Measurements from ENCODE around the gene TOX2.

TOX2 gene

GRCh38 chr20:43982016-43982415 lies 67.4 kb downstream of the TOX2 start:
- no peak for DNase-seq

GRCh38 chr20:43982886-43983285 lies 68.2 kb downstream of the TOX2 start:
- DNase-seq: no peak

GRCh38 chr20:43983359-43983758 lies 68.7 kb downstream of the TOX2 start:
- no peak for DNase-seq

GRCh38 chr20:43983904-43984361 lies 69.3 kb downstream of the TOX2 start:
- DNase-seq: no peak

DNA sequence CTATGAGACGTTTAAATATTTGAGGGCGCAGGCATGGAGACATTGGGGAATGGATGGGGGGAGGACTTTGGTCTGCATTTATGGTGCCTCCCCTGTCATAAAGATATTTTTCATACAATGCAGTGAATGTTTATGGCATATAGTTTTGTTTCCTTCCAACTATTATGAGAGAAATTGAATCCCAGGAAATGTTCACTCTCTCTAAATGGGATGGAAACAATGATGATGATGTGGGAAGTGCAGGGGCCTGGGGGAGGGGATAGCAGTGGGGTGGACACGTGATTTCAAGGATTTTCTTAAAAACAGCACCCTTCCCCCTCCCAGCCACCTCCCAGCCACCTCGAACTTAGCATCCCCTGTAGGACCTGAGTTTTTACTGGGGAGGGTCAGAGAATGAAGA lies 69.9 kb downstream of the TOX2 start:
- DNase-seq: no peak

GRCh38 chr20:43985121-43985520 lies 70.5 kb downstream of the TOX2 start:
- DNase-seq: no peak

DNA sequence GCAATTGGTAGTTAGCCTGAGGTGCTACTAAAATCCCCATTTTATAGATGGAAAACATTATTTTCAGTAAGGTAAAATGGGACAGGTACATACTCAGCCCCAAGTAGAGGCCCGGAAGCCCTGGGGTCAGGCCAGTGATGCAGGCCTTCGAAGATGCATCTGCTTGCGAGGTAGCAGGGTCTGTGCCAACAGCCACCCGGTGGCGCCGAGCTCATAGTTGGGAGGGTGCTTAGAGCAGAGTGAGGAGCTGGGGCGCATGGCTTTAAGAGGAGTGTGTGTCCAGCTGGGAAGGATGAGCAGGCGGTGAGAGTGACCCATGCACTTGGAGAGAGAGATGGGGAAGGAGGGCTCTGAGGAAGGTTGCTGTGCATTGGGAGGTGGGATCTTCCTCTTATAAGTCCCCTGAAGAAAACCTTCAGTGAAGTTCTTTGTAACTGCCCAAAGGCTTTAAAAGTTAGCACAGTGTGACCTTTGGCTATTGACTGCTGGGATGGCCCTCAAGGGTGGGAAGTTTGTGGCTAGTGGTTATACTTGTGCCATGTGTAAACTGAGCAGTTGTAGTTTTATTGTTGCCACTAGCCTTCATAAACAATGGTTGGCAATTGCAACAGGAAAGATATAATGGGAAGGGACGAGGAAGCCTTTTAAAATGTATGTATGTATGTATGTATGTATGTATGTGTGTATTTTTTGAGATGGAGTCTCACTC lies 71.1 kb downstream of the TOX2 start:
- no peak for DNase-seq

- DNase-seq: no peak
Measured at GRCh38 chr20:43987018-43987417, 72.4 kb downstream of the TOX2 start.

DNA sequence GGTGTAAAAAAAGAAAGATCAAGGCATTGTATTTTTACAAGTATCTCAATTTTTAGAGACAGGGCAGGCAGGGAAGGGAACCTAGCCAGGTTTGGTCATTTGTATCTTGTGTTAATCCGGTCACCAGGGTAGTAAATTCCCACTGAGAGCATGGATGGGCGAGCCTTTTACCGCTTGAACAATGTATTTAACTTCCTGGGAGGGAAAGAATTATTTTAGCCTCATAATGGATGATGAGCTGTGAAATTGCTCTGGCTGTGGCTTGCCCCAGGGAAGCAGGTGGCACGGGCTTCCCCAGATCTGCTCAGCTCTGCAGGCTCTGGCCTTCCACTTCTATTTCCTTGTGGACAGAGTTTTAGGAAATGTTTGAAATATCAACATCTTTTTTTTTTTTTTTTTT lies 72.9 kb downstream of the TOX2 start:
- peak; percentile 26 to 30 for DNase-seq

DNA sequence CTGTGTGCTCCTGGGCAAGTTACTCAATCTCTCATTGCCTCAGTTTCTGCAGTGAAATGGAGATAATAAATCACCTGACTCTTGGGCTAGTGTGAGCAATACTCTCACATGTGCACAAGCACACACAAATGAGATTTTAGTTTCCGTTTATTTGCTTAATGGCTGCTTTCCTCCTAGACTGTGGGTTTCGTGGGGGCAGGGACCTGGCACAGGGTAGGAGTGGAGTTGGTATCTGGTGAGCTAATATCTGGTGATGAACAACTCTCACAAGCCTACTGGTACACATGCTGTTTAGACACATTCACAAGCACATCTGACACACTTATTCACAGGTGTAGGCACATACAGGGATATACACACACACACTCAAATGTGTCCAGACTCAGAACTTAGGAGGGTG lies 73.8 kb downstream of the TOX2 start:
- DNase-seq: no peak

- no peak for DNase-seq
Measured at GRCh38 chr20:43988867-43989266, 74.2 kb downstream of the TOX2 start.

DNA sequence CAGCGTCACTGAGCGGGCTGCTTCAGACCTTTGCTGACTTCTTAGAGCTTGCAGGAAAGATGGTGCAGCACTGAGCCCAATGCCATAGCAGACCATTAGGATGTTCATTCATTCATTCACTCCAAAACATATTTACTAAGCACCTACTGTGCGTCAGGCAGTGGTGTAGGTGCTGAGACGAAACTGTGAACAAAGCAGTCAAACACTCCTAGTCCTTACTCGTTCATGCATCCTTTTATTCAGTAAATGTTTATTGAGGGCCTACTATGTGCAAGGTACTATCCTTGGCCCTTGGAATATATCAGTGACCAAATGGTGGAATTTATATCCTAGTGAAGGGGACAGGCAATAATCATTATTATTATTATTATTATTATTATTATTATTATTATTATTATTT lies 76.6 kb downstream of the TOX2 start:
- no peak for DNase-seq

- no peak for DNase-seq
Measured at GRCh38 chr20:43991982-43992381, 77.3 kb downstream of the TOX2 start.

- no peak for DNase-seq
Measured at GRCh38 chr20:43992885-43993284, 78.2 kb downstream of the TOX2 start.

DNA sequence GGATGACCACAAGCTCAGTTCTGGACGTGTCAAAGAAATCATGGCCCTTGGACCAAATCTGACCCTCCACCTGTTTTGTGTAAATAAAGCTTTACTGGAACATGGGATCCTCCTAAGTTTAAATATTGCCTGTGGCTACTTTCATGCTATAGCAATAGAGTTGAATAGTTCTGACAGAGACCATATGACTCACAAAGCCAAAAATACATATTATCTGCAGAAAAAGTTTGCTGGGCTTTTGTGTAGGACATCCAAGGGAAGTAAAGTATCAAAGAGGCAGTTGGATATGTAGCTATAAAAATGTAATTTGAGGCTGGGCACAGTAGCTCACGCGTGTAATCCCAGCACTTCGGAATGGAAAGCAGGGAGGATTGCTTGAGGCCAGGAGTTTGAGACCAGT lies 78.9 kb downstream of the TOX2 start:
- no peak for DNase-seq

DNA sequence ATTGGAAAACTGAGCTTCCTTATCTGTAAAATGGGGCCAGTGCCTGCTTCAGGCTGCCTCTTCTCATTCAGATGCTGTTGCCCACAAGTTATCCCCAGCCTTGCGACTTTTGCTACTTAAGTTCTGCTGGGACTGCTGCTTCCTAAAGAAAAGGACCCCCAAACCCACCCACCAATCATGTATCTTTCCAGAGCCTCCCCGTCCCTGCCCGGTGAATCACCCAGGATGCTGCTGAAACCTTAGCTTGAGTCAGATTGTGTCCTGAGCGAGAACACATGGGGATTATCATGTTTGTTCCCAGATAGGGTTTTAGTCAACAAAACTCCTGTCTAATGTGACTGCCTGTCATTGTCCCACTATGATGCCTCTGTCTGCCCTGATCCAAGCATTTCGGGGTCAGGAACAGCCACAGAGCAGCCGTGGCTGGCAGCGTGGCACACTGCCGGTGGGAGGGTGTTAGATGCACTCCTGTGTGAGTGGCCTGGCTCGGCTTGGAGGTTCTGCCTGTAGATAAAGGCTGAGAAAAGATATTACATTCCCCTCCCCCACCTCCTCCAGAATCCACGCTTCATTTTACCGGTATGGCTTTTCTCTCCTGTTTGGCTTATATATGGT lies 79.9 kb downstream of the TOX2 start:
- no peak for DNase-seq

DNA sequence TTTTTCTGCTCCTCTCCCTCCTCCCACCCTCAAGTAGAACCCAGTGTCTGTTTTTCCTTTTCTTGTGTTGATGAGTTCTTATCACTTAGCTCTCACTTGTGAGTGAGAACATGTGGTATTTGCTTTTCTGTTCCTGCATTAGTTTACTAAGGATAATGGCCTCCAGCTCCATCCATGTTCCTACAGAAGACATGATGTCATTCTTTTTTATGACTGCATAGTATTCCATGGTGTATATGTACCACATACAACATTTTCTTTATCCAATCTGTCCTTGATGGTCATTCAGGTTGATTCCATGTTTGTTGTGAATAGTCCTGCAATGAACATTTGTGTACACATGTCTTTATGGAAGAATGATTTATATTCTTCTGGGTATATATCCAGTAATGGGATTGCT lies 81.0 kb downstream of the TOX2 start:
- DNase-seq: no peak

DNA sequence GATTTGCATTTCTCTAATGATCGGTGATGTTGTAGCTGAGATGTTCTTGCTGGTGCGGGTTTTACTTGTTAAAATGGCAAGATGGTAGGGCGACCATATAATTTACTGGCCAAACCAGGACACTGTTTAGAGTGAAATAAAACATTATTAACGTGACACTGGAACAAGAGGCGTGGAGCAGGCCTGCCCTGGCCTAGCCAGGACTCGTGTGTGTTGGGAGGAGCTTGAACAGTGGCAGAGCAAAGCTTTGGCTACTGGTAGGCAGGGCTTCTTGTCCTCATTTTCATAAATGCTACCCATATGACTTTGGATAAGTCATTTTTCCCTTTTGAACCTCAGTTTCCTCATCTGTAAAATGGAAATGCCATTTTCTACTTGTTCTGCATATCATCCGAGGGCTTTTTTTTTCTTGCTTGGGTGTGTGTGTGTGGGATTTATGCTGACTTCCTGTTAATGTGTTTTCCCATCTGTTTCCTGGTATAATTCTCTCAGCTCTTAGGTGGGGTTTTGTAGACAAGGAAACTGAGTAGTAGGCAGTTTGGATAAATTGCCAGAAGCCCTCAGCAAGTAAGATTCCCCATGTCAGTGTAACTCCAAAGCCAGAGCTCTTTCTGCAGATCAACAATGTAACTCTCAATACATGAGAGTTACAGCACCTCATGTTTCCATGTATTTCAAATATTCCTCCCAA lies 81.7 kb downstream of the TOX2 start:
- DNase-seq: no peak

GRCh38 chr20:43999848-44000247 lies 85.2 kb downstream of the TOX2 start:
- DNase-seq: no peak

DNA sequence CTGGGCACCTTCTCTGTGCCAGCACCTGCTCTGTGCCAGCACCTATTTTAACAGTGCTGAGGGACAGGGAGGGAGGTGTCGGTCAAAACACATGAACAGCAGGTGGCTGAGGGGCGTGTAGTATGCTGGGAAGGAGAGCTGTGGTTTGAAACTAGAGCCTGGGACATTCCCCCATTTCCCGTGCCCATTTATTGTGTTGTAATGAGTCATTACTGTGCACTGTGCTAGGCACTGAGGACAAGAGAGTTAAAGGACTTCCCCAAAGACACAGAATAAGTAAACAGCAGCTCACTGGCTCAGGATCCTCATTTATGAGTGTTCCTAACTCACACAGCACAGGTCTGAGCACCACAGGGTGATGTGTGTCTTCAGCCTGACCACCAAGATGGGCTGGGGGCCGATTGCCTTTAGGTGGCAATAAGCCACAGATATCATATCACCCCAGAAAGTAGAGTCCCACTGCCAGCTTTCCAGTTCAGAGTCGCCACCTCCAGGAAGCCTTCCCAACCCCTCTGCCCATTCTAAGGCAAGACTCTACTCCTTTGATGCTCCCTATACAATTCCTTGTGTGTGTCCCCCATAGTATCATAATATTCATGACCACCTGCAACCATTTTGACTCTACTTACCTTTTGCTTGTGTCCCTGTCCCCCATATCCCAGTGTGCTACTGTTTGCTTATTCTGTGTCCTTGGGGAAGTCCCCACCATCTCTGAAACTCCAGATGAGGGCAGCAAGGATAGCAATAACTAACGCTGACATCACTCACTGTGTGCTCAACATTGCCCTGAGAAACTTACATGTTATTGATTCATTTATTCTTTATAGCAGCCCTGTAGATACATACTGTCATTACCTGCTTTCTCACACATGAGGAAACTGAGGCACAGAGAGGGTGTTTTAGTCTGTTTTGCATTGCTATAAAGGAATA lies 87.3 kb downstream of the TOX2 start:
- DNase-seq: no peak

- no peak for DNase-seq
Measured at GRCh38 chr20:44002861-44003260, 88.2 kb downstream of the TOX2 start.

- DNase-seq: no peak
Measured at GRCh38 chr20:44003609-44004008, 89.0 kb downstream of the TOX2 start.

DNA sequence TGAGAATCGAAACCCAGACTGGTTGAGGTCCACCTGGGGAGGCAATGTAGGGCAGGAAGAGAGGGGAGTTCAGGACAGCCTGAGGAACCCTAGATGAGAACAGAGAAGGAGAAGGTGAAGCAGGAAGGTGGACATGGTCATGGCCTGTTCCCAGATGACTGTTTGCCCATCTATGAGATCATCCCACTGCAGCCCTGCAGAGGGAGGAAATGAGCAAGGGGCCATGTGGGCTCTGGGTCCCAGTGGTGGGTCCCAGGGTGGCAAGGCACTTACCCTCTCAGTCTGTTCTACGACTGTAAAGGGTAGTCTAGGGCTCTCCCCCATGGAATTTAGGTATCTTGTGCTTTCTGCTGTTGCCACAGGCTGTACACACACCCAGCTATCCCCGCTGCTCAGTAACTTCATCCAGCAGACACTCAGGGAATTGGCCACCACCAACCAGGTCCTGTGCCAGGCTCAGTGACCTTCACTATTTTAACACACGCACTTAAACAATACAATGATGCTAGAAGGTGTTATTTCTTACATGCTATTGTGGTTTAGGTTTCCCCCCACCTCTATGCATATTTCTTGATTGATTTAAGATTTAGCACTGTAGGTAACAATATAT lies 89.8 kb downstream of the TOX2 start:
- no peak for DNase-seq
